Colonic mucosa (tissue), 4 donors: Measurements from ENCODE around the gene ARHGAP10. TPM values are rescaled to one million over a fixed set of nuclear protein-coding genes. Genes with fewer than 3 reads are reported as not detected.

Experiments
- DNase-seq: peaks from one replicate; pipeline ENCODE4 v3.0.0-alpha.2; 2020
- H3K27ac ChIP-seq: fragments of 200-600 bp; one replicate; pipeline ENCODE4 v1.8.0; 2021
- H3K27me3 ChIP-seq: fragments of 200-600 bp; one replicate; pipeline ENCODE4 v1.8.0; 2021
- H3K36me3 ChIP-seq: fragments of 200-600 bp; one replicate; pipeline ENCODE4 v1.8.0; 2021
- H3K4me1 ChIP-seq: fragments of 200-600 bp; one replicate; pipeline ENCODE4 v1.8.0; 2021; ENCODE audit warnings: mild to moderate bottlenecking
- H3K4me3 ChIP-seq: fragments of 200-600 bp; one replicate; pipeline ENCODE4 v1.8.0; 2021
- H3K9ac ChIP-seq, 2 donors: one replicate each; pipeline ENCODE4 v1.7.0; 2013; ENCODE audit warnings: control low read depth in 2 of 2, low read depth in 2 of 2, low read length in 2 of 2
- H3K9me3 ChIP-seq: fragments of 200-600 bp; one replicate; pipeline ENCODE4 v1.8.0; 2021
- CTCF ChIP-seq: fragments of 200-600 bp; IDR thresholded peaks from one replicate; pipeline ENCODE4 v1.8.0; 2022; ENCODE audit warnings: antibody characterized with exemption, mild to moderate bottlenecking
- intact Hi-C: fragments of 100-400 bp; cut with DNase I; formaldehyde crosslinking; loops from one replicate; pipeline ENCODE4 v1.14.1; 2022
- total RNA-seq, 2 donors: library from RNA; stranded (reverse); fragmentation: NEBNext Ultra II Directional in 1 of 2; extraction: Animal tissue kit (Norgen Biotek cat#: 25700) in 1 of 2; gene quantifications; one replicate each; pipeline ENCODE4 v1.2.1, GENCODE V29; 2021
- donor health status: healthy.
- donor health status: DM: no; HTN: no; CAD: no.
- donor health status: DM: no; HTN: no; CAD: no.

The ARHGAP10 gene
- total RNA-seq, 2 donors from 2014 or later = 4.4 to 7.1 TPM

DNA sequence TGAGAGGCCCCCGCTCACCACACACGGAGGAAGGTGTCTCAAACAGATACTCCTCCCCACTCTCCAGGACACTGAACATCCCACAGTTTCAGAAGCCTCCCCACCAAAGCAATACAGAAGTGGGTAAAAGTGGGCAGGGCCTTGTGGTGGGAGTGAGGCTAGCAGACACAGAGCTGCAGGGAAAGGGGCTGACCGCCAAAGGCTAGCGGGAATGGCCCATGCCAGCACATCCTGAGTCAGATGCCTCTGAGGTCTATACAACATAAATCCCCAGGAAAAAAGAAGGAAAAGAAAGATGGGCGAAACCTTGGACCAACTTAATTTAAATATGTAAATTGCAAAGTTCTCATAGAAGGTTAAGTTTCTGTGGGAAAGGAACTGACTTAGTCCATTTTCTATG, 21.9 kb upstream of the ARHGAP10 start:
- intact Hi-C loops = loop anchor here (2.0 kb wide), 1 partner anchor 157 kb away; no protein-coding TSS in a partner anchor
- no peaks in the 10 kb centered on the region for H3K36me3 ChIP-seq
- H3K4me1 ChIP-seq = no peaks in the 10 kb centered on the region
- H3K27me3 ChIP-seq = no peaks in the 10 kb centered on the region
- no peak overlapping the region for H3K4me3 ChIP-seq
- DNase-seq = no peak
- H3K9me3 ChIP-seq = no peaks in the 10 kb centered on the region
- H3K9ac ChIP-seq = no peak overlapping the region
- no peak for TF ChIP-seq CTCF
- no peak overlapping the region for H3K27ac ChIP-seq

- Histone ChIP-seq H3K4me3 (no peak overlapping the region), H3K27ac (no peak overlapping the region), H3K36me3 (no peaks in the 10 kb centered on the region), H3K9ac (no peak overlapping the region), H3K4me1 (no peaks in the 10 kb centered on the region), H3K27me3 (no peaks in the 10 kb centered on the region), H3K9me3 (no peaks in the 10 kb centered on the region)
- intact Hi-C loops = no loop called here
- no peak for TF ChIP-seq CTCF
- DNase-seq = no peak
Measured at GRCh38 chr4:147714575-147715401, 17.1 kb upstream of the ARHGAP10 start.

- DNase-seq = no peak
- Histone ChIP-seq H3K4me3 (no peak overlapping the region), H3K27me3 (no peaks in the 10 kb centered on the region), H3K9me3 (no peaks in the 10 kb centered on the region), H3K4me1 (no peaks in the 10 kb centered on the region), H3K9ac (no peak overlapping the region), H3K27ac (no peak overlapping the region), H3K36me3 (no peaks in the 10 kb centered on the region)
- intact Hi-C loops = no loop called here
- TF ChIP-seq CTCF = no peak
Measured at GRCh38 chr4:147717878-147718277, 14.0 kb upstream of the ARHGAP10 start.

- no peaks in the 10 kb centered on the region for H3K9me3 ChIP-seq
- TF ChIP-seq CTCF = no peak
- H3K27ac ChIP-seq = no peak overlapping the region
- peak; percentile 34 for DNase-seq
- no peak overlapping the region for H3K9ac ChIP-seq
- H3K36me3 ChIP-seq = no peaks in the 10 kb centered on the region
- no peak overlapping the region for H3K4me3 ChIP-seq
- no peaks in the 10 kb centered on the region for H3K27me3 ChIP-seq
- intact Hi-C loops = no loop called here
- H3K4me1 ChIP-seq = no peaks in the 10 kb centered on the region
Measured at GRCh38 chr4:147723326-147723725, 8.6 kb upstream of the ARHGAP10 start.

- Histone ChIP-seq H3K4me1 (no peaks in the 10 kb centered on the region), H3K9ac (no peak overlapping the region), H3K36me3 (no peaks in the 10 kb centered on the region), H3K4me3 (no peak overlapping the region), H3K9me3 (no peaks in the 10 kb centered on the region), H3K27ac (no peak overlapping the region), H3K27me3 (no peaks in the 10 kb centered on the region)
- intact Hi-C loops = no loop called here
- DNase-seq = no peak
- TF ChIP-seq CTCF = no peak
Measured at GRCh38 chr4:147724468-147725201, 7.3 kb upstream of the ARHGAP10 start.
